ENCODE measurements around the gene AKR1A1. TPM values are rescaled to one million over a fixed set of nuclear protein-coding genes. Genes with fewer than 3 reads are reported as not detected.

Gene AKR1A1
- total RNA-seq, 2 experiments from 2014 or later: 25.3 to 31.0 TPM

DNA sequence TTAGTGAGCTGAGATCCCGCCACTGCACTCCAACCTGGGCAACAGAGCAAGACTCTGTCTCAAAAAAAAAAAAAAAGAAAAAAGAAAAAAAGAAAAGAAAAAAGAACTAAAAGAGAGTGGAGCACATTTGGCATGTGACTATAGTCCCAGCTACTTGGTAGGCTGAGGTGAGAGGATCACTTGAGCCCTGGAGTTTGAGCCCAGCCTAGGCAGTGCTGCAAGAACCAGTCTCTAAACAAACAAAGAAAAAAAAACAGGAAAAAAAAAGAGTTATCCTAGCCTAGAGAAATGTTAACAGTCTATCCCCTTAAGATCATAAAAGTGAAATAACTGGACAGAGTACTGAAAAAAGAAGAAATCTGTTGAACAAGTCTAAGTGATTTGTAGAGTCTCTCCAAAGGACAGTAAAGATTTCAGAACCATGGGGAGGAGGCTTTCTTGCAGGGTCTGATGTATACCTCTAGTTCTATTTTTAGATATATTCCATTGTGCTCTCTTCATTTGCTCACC, 24.4 kb upstream of the AKR1A1 start:
- Mint-ChIP-seq H3K9me3 (no peaks in the 10 kb centered on the region), H3K27me3 (no peaks in the 10 kb centered on the region), H3K4me1 (ENCODE audit: low read depth) (peaks cover 14% of the 10 kb centered on the region), H3K36me3 (ENCODE audit: low read depth) (peaks cover 10% of the 10 kb centered on the region), H3K4me3 (no peak overlapping the region), H3K27ac (no peak overlapping the region)
- intact Hi-C loops (cut with DNase I, micrococcal nuclease): loop anchor here in 1 of 2 experiments (10.0 kb wide), 1 partner anchor 159 kb away; the partner anchor contains the start of genes GPBP1L1 and TMEM69
- Histone ChIP-seq H3K36me3 (ENCODE audit: insufficient read depth, low read length) (no peaks in the 10 kb centered on the region), H3K27me3 (ENCODE audit: control insufficient read depth in 1 of 2, insufficient read depth in 2 of 2, low read length in 2 of 2) (no peaks in the 10 kb centered on the region), H3K9me3 (ENCODE audit: control insufficient read depth in 1 of 2, insufficient read depth in 1 of 2, low read length in 2 of 2) (no peaks in the 10 kb centered on the region), H3K4me1 (ENCODE audit: insufficient read depth, low read length) (peaks cover 12% of the 10 kb centered on the region), H3K4me3 (ENCODE audit: low read length) (no peak overlapping the region), H3K27ac (ENCODE audit: low read depth in 1 of 2, low read length in 2 of 2) (no peak overlapping the region)
- DNase-seq (no peak), ATAC-seq (ENCODE audit: poor library complexity) (no peak)
- TF ChIP-seq, protein P1, sequence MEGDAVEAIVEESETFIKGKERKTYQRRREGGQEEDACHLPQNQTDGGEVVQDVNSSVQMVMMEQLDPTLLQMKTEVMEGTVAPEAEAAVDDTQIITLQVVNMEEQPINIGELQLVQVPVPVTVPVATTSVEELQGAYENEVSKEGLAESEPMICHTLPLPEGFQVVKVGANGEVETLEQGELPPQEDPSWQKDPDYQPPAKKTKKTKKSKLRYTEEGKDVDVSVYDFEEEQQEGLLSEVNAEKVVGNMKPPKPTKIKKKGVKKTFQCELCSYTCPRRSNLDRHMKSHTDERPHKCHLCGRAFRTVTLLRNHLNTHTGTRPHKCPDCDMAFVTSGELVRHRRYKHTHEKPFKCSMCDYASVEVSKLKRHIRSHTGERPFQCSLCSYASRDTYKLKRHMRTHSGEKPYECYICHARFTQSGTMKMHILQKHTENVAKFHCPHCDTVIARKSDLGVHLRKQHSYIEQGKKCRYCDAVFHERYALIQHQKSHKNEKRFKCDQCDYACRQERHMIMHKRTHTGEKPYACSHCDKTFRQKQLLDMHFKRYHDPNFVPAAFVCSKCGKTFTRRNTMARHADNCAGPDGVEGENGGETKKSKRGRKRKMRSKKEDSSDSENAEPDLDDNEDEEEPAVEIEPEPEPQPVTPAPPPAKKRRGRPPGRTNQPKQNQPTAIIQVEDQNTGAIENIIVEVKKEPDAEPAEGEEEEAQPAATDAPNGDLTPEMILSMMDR (IDR thresholded peaks at IDR 0.05): no peak
- POLR2A ChIA-PET: no interaction called here
- CTCF ChIA-PET: interaction anchor here (0.6 to 1.2 kb wide), 2 partner anchors 58 to 512 kb away, joined by 3 to 4 read pairs; partner anchors contain the start of gene NASP

DNA sequence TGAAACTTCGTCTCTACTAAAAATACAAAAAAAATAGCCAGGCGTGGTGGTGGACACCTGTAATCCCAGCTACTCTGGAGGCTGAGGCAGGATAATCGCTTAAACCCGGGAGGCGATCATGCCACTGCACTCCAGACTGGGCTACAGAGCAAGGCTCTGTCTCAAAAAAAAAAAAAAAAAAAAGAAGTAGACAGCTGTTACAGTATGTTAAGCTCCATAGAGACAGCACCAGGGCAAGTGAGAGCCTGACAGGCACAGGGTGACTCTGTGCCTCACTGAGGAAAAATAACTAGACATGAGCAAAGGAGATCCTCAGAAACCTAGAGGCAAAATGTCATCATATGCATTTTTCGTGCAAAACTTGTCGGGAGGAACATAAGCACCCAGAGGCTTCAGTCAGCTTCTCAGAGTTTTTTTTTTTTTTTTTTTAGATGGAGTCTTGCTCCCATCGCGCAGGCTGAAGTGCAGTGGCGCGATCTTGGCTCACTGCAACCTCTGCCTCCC, 19.9 kb upstream of the AKR1A1 start:
- Mint-ChIP-seq H3K4me1 (ENCODE audit: low read depth) (no peaks in the 10 kb centered on the region), H3K27me3 (no peaks in the 10 kb centered on the region), H3K36me3 (ENCODE audit: low read depth) (no peaks in the 10 kb centered on the region), H3K27ac (no peak overlapping the region), H3K9me3 (no peaks in the 10 kb centered on the region), H3K4me3 (no peak overlapping the region)
- intact Hi-C loops (cut with DNase I, micrococcal nuclease): no loop called here
- TF ChIP-seq, protein P1 (IDR thresholded peaks at IDR 0.05): no peak
- H3K27ac ChIP-seq (ENCODE audit: low read depth in 1 of 2, low read length in 2 of 2): no peak overlapping the region
- ChIA-PET POLR2A (no interaction called here), CTCF (interaction anchor here (0.9 kb wide), 1 partner anchor 10 kb away, joined by 4 read pairs; no protein-coding TSS in a partner anchor)
- H3K4me3 ChIP-seq (ENCODE audit: low read length): no peak overlapping the region
- no peaks in the 10 kb centered on the region for H3K9me3 ChIP-seq (ENCODE audit: control insufficient read depth in 1 of 2, insufficient read depth in 1 of 2, low read length in 2 of 2)
- H3K36me3 ChIP-seq (ENCODE audit: insufficient read depth, low read length): no peaks in the 10 kb centered on the region
- H3K4me1 ChIP-seq (ENCODE audit: insufficient read depth, low read length): no peaks in the 10 kb centered on the region
- DNase-seq: no peak
- ATAC-seq (ENCODE audit: poor library complexity): no peak
- H3K27me3 ChIP-seq (ENCODE audit: control insufficient read depth in 1 of 2, insufficient read depth in 2 of 2, low read length in 2 of 2): no peaks in the 10 kb centered on the region

DNA sequence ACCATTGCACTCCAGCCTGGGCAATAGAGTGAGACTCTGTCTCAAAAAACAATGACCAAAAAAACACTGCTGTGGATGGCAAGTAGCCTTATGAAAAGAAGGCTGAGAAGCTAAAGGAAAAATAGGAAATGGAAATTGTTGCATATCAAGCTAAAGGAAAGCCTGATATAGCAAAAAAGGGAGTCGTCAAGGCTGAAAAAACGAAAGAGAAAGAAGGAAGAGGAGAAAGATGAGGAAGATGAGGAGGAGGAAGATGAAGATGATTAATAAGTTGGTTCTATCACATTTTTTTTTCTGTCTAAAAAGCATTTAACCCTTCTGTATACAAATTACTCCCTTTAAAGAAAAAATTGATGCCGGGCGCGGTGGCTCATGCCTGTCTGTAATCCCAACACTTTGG, 18.8 kb upstream of the AKR1A1 start:
- H3K36me3 Mint-ChIP-seq (ENCODE audit: low read depth): no peaks in the 10 kb centered on the region
- no peaks in the 10 kb centered on the region for H3K27me3 Mint-ChIP-seq
- ATAC-seq (ENCODE audit: poor library complexity): no peak
- H3K4me1 ChIP-seq (ENCODE audit: insufficient read depth, low read length): no peaks in the 10 kb centered on the region
- no peak overlapping the region for H3K27ac ChIP-seq (ENCODE audit: low read depth in 1 of 2, low read length in 2 of 2)
- ChIA-PET CTCF (interaction anchor here (0.7 kb wide), 1 partner anchor 14 kb away, joined by 3 read pairs; no protein-coding TSS in a partner anchor), POLR2A (no interaction called here)
- no peaks in the 10 kb centered on the region for H3K36me3 ChIP-seq (ENCODE audit: insufficient read depth, low read length)
- H3K9me3 ChIP-seq (ENCODE audit: control insufficient read depth in 1 of 2, insufficient read depth in 1 of 2, low read length in 2 of 2): no peaks in the 10 kb centered on the region
- TF ChIP-seq, protein P1 (IDR thresholded peaks at IDR 0.05): no peak
- no peaks in the 10 kb centered on the region for H3K9me3 Mint-ChIP-seq
- H3K27ac Mint-ChIP-seq: no peak overlapping the region
- intact Hi-C loops (cut with DNase I, micrococcal nuclease): no loop called here
- DNase-seq: no peak
- no peak overlapping the region for H3K4me3 ChIP-seq (ENCODE audit: low read length)
- H3K4me3 Mint-ChIP-seq: no peak overlapping the region
- no peaks in the 10 kb centered on the region for H3K27me3 ChIP-seq (ENCODE audit: control insufficient read depth in 1 of 2, insufficient read depth in 2 of 2, low read length in 2 of 2)
- no peaks in the 10 kb centered on the region for H3K4me1 Mint-ChIP-seq (ENCODE audit: low read depth)

All from CD4-positive, alpha-beta T cell (primary cell).